ENCODE results near the gene DMBX1.
A peak's percentile ranks its signal among the peaks of the same experiment; 100 is the strongest.

Gene DMBX1

DNA sequence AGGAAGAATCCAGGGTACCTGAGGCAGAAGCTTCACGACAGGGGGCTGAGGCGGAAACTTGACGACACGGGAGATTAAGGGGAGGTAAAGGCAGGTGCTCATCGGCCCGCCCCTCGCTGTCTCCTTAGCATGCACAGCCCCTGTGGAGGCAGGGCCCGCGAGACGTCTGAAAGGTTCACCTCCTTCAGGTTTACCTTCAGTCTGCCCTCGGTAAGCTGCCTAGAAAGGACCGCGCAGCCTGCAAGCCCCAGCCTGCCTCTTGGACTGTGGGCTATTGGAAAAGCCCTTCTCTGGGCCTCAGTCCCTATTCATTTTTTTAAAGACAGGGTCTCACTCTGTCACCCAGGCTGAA is 33.3 kb downstream of the DMBX1 start:
- no peak overlapping the region for H3K4me3 ChIP-seq (ENCODE audit: low read depth, low read length)

DNA sequence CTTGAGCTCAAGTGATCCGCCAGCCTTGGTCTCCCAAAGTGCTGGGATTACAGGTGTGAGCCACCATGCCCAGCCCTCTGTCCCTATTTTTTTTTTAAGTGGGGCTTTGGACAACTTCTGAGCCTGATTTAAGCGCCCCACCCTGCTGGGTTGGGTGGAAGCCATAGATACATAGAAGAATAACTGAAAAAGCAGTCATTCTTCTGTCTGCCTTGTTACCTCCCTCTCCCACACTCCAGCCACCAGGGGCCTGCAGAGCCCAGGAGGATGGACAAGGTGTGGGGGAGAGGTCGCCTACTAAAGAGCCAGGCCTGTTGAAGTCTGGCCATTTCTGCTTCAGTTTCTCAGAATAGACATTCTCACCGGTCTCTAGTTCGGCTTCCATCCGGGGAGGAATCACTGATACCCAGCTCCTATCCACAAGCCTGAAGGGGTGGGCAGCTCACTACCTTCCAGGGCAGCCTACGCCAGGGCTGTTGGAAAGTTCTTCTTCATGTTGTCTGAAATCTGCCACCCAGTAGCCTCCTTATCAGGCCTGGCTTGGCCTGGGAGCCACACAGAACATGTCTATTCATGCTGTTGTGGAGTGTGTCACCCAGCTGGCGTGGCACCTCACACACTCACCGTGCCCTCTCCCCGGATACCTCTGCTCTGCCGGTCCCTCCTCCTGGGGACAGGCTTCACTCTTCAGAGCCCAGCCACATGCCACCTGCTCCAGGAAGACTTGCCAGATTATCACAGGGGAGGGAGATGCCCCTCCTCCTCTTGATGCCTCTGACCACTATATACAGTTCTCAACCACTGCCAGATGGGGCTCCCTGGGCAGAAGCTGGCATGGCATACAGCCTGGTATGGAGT is 34.1 kb downstream of the DMBX1 start:
- H3K4me3 ChIP-seq (ENCODE audit: low read depth, low read length), result no peak overlapping the region

GRCh38 chr1:46524843-46525242 is 35.2 kb downstream of the DMBX1 start:
- H3K4me3 ChIP-seq (ENCODE audit: low read depth, low read length), result no peak overlapping the region

DNA sequence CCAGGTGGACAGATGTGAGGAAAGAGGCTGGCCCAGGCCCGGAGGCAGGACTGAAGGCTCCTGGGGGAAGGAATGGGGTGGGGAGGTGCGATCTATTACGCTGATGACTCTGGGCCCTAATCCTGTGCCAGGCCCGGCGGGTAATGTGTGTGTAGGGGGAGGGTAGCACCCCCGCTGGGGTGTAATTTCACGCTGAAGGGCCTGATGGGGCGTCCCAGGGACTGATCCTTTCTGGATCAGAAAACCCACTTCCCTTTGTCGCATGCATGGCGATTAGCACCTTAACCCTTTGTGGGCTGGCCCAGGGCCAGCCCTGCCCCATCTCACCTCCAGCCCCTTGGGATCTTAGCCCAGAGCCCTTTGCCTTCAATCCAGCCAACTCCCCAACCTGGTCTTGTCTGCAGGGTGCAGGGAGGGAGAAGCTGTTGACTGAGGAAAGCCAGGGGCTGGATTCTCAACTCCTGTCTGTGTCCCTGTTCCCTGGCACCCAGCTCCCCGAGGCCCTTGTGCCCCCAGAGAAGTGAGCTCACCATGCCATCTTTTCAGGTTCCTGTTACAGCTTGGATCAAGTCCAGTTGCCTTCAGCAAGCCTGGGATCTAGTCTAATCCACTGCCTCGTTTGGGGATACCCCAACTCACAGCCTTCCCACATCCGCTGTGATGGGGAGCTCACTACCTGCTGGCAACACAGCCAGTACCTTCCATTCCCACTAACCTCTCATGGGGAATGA is 35.8 kb downstream of the DMBX1 start:
- H3K4me3 ChIP-seq (ENCODE audit: low read depth, low read length), result no peak overlapping the region

DNA sequence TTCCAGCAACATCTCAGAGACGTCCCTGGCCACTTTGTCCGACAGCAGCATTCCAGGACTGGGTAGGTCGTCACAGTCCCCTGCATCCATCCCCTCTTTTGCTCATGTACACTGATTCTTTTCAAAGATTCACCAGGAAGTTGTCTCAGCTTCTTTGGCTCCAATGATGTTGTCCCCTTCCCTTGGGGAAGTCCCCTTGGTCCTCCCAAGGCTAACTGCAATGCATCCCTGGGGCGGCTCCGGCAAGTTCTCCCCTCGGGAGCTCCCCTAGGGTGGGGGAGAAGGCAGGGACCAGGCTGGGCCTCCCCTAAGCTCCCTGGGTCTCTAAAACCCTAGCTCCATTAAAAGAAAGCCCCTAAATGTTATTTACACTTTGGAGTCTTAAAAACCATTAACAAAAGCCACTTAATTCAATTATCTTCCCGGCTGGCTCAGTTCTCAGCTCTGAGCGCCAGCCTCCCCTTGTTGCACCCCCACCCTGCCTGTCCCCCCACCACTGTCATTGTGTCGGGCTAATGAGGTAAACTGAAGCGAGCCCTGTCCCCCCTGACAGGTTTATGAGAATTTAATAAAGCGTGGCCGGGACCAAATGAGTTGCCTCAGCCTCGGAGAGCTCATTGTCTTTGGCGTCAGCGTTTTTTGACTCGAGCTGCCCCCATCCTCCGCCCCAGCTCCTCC is 36.5 kb downstream of the DMBX1 start:
- H3K4me3 ChIP-seq (ENCODE audit: low read depth, low read length), result no peak overlapping the region

GRCh38 chr1:46526691-46527291 is 37.2 kb downstream of the DMBX1 start:
- no peak overlapping the region for H3K4me3 ChIP-seq (ENCODE audit: low read depth, low read length)

DNA sequence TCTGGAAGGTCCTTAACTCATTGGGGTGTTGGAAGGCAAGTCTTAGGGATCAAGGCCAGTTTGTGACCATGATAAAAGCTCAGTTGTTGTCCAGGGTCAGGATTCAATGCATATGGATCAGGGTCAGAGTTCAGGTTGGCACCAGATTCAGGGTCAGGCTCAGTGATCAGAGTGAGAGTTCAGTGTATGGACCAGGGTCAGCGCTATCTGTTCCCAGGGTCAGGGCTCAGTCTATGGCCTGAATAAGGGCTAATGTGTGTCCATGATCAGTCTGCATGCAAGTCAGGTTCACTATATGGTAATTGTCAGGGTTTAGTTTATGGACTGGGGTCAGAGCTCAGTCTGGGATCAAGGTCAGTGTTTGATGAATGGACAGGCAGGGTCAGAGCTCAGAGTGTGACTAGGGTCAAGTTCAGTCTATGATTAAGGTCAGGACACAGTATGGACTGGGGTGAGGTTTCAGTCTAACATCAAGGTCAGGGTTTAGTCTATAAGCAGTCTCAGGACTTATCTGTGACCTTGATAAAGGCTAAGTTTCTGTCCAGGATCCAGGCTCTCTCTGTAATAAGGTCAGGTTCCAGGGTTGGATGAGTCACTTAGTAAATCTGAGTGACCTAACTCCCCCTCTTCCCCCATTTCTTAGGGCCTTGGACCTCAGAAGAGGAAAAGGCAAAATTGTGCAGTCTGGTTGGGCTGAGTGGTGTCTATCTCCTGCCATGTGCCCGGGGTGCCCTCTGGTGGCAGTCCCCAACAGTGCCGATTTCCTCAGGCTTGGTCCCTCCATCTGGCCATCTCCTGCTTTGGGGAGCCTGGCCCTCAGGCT is 38.0 kb downstream of the DMBX1 start:
- no peak overlapping the region for H3K4me3 ChIP-seq (ENCODE audit: low read depth, low read length)

GRCh38 chr1:46528297-46528955 is 38.8 kb downstream of the DMBX1 start:
- H3K4me3 ChIP-seq (ENCODE audit: low read depth, low read length), result no peak overlapping the region

GRCh38 chr1:46529031-46529630 is 39.5 kb downstream of the DMBX1 start:
- no peak overlapping the region for H3K4me3 ChIP-seq (ENCODE audit: low read depth, low read length)

DNA sequence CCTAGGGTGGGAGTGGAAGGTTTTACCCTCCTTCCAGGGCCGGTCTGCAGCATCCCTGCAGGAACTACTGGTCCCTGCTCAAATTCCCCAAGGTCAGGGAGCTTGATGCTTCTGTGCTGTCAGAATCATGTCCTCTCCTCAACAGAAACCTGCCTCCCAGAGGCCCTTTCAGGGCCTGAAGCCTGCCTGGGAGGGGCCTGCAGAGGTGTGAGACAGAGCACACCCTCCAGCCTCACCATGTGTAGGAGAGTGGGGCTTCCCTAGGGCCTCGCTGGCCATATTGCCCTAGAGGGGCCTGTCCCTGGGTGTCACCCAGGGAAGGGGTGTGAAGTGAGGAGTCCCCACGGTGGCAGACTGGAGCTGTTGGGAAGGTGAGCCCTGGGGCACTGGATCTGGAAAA is 40.7 kb downstream of the DMBX1 start:
- H3K4me3 ChIP-seq (ENCODE audit: low read depth, low read length), result no peak overlapping the region

DNA sequence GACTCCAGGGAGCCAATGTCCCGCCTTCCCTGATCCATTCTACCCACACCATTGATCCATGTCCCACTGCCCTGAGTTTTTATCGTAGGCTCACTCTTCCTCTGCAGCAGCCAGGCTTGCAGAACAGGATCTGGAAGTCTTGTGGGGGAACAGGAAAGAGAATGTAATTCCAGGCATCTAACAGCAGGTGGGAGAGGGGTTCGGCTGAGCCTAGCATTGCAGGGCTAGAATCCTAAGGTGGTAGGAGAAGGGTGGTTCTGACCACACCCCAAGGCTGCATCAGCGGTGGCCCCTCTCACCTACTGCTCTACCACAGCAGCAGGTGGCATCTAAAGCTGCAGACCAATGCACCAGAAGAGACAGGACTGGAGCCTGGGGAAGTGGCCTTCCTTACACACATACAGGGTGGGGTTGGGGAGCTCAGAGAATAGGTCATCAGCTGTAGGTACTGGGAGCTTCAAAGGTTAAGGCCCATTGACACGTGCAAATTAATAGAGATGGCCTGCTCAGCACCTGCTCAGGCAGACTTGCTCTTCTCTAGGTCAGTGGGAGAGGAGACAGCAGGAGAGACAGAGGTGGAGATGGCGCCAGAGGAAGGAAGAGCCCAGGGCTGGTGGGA is 41.3 kb downstream of the DMBX1 start:
- no peak overlapping the region for H3K4me3 ChIP-seq (ENCODE audit: low read depth, low read length)

- no peak overlapping the region for H3K4me3 ChIP-seq (ENCODE audit: low read depth, low read length)
Observed at GRCh38 chr1:46532095-46532494, 42.5 kb downstream of the DMBX1 start.

DNA sequence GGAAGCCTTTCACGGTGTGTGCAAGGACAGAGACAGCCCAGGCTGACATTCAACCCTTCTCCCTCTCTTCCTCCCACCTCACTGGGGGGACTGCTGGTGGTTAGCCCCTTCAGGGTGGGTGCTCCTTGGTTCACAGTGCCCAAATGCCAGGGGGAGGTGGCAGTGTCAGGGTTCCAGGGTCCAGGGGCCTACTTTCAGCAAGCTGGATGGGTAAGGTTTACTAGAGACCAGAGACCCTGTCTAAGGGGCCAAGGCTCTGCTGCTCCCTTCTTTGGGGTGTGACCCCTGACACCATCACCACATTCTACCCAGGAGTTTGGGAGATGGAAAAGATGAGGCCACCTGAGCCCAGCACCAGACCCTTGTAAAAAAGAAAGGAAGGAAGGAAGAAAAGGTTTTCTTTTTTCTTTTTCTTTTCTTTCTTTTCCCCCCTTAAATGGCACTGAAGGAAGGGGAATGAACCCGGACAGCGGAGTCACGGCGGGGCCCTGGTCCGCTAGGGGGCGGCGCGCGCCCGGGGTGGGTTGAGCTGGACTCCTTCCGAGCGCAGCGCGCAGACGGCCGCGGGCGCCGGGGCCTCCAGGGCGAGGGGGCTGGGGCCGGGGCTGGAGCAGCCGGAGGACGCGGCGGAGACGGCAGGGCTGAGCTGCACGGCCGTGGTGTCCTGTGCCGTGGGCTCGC is 43.0 kb downstream of the DMBX1 start:
- peak overlapping the region; percentile 27 for H3K4me3 ChIP-seq (ENCODE audit: low read depth, low read length)

- peak overlapping the region; percentile 27 for H3K4me3 ChIP-seq (ENCODE audit: low read depth, low read length)
Observed at GRCh38 chr1:46533179-46533864, 43.7 kb downstream of the DMBX1 start.

- no peak overlapping the region for H3K4me3 ChIP-seq (ENCODE audit: low read depth, low read length)
Observed at GRCh38 chr1:46535063-46535462, 45.4 kb downstream of the DMBX1 start.

GRCh38 chr1:46536527-46536926 is 46.9 kb downstream of the DMBX1 start:
- H3K4me3 ChIP-seq (ENCODE audit: low read depth, low read length), result no peak overlapping the region

DNA sequence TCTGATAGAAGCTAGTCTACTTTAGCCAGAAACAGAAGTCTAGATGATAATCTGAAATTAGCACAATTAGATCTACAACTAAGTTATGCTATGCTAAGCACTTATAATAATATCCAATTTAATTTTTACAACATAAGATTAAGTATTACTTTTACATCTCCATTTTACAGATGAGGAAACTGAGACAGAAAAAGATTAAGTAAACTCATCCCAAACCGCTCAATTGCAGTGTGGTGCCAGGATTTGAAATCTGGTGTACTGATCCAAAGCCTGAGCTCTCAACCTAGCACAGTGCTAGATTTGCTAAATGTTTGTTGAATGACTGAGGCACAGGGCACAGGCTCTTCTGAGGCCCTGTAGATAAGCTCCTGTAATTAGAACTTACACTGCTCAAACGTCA is 48.0 kb downstream of the DMBX1 start:
- no peak overlapping the region for H3K4me3 ChIP-seq (ENCODE audit: low read depth, low read length)

- no peak overlapping the region for H3K4me3 ChIP-seq (ENCODE audit: low read depth, low read length)
Observed at GRCh38 chr1:46538147-46538546, 48.5 kb downstream of the DMBX1 start.

Data from iPS-11a (cell line).